ES-I3 (cell line): ENCODE data around the gene SPARCL1.

Experiments used
- H3K36me3 ChIP-seq: 2 replicates; pipeline ENCODE4 v1.6.1; 2013; ENCODE audit warnings: mild to moderate bottlenecking, low read length, control low read depth, moderate library complexity; ENCODE audit not compliant: insufficient read depth
- H3K4me1 ChIP-seq: 2 replicates; pipeline ENCODE4 v1.6.1; 2013; ENCODE audit warnings: mild to moderate bottlenecking, control low read depth, low read length; ENCODE audit not compliant: insufficient read depth
- H3K9ac ChIP-seq: 2 replicates; pipeline ENCODE4 v1.6.1; 2013; ENCODE audit warnings: low read depth, mild to moderate bottlenecking, low read length, moderate library complexity
- H3K9me3 ChIP-seq: 2 replicates; pipeline ENCODE4 v1.6.1; 2013; ENCODE audit warnings: mild to moderate bottlenecking, low read length, moderate library complexity; ENCODE audit not compliant: control insufficient read depth, insufficient read depth

Gene SPARCL1

DNA sequence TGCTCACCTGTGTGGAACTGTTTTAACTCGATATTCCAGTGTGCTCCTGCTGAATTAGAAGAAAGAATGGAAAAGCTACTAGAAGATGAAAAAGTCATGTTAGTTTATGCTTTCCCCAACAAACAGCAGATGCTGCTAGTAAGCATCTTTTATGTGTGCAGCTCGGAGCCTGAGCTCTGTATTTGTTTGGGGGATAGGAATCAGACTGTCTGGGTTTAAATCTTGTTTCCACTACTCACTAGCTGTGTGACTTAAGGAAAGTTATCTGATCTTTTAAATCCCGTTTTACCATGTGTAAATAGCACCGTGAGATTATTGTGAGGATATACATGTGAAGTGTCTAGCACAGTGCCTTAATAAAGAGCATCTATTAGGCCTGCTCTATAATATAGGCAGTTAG, 24.0 kb upstream of the SPARCL1 start:
- Histone ChIP-seq H3K4me1 (peaks cover 10% of the 10 kb centered on the region; the same call in 1 of the 2 replicates), H3K9me3 (no peaks in the 10 kb centered on the region), H3K9ac (no peak overlapping the region), H3K36me3 (no peaks in the 10 kb centered on the region)

DNA sequence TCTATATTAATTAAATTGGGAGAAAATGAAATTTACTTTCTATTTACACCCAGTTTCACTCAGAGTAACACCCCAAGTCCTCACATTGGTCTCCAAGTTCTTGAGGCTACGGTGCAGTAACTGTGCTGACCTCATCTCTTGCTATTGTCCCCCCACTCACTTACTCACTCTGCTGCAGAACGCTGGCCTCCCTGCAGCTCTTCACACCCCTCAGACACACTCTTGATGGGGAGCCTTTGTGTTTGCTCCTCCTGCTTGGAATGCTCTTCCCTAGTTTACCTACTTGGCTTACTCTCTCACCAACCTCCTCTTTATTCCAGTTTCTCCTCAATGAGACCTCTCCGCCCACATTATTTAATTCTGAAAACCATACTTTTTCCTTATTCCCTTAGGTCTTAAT, 22.2 kb upstream of the SPARCL1 start:
- Histone ChIP-seq H3K36me3 (no peaks in the 10 kb centered on the region), H3K9me3 (no peaks in the 10 kb centered on the region), H3K4me1 (peaks cover 10% of the 10 kb centered on the region; the same call in 1 of the 2 replicates), H3K9ac (no peak overlapping the region)

DNA sequence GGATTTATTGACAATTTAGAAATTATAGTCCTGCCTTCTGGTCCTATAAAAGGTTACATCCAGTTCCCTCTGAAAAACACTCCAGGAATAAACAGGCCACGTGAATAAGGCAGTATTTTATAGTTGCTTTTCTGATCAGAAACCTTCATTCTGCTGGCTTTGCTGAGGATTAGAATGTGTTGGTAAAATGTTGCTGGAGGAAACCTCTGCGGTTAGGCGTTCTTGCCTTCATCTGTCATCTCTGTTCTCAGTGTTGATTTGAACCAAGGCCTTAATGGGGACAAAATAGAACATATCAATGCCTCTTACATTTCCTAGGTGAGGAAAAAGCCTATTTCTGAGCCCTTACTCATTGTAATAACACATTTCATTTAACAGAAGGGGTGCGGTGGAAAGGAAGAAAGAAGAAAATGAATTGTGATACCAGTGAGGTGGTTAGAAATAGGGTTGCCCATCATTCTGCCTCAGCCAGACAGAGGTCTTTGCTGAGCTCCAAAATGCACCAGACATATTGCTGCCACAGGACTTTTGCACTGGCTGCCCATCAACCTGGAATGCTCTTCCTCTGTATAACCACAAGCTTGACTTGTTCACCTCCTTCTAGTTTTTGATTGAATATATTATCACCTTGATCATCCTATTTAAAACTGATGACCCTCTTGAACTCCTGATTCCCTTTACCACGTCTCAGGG, 18.0 kb upstream of the SPARCL1 start:
- Histone ChIP-seq H3K4me1 (peaks cover 10% of the 10 kb centered on the region; the same call in 1 of the 2 replicates), H3K36me3 (no peaks in the 10 kb centered on the region), H3K9ac (no peak overlapping the region), H3K9me3 (no peaks in the 10 kb centered on the region)

DNA sequence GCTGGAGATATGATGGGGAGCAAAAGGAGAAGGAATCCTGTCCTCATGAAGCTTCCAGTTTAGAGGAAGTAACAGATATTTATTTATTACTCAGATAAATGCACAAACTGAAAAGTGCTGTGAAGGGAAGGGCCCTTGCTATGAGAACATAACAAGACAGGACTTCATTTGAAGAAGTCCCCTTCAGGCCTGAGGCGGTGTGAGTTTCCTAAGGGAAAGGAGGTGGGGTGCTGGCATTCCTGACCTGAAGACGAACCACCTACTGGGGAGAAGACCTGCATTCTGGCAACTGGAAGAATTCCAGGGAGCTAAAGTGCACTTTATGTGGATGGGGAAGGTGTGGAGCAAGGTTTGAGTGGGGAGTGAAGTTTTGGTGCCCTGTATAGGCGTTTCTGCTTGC, 15.9 kb upstream of the SPARCL1 start:
- Histone ChIP-seq H3K9me3 (no peaks in the 10 kb centered on the region), H3K36me3 (no peaks in the 10 kb centered on the region), H3K4me1 (peaks cover 10% of the 10 kb centered on the region), H3K9ac (no peak overlapping the region)

- Histone ChIP-seq H3K36me3 (no peaks in the 10 kb centered on the region), H3K4me1 (peaks cover 4% of the 10 kb centered on the region), H3K9me3 (no peaks in the 10 kb centered on the region), H3K9ac (no peak overlapping the region)
Observed at GRCh38 chr4:87543835-87544461, 14.8 kb upstream of the SPARCL1 start.

- Histone ChIP-seq H3K9me3 (no peaks in the 10 kb centered on the region), H3K36me3 (no peaks in the 10 kb centered on the region), H3K4me1 (no peaks in the 10 kb centered on the region; the same call in none of the 2 replicates), H3K9ac (no peak overlapping the region)
Observed at GRCh38 chr4:87542734-87543312, 13.6 kb upstream of the SPARCL1 start.

DNA sequence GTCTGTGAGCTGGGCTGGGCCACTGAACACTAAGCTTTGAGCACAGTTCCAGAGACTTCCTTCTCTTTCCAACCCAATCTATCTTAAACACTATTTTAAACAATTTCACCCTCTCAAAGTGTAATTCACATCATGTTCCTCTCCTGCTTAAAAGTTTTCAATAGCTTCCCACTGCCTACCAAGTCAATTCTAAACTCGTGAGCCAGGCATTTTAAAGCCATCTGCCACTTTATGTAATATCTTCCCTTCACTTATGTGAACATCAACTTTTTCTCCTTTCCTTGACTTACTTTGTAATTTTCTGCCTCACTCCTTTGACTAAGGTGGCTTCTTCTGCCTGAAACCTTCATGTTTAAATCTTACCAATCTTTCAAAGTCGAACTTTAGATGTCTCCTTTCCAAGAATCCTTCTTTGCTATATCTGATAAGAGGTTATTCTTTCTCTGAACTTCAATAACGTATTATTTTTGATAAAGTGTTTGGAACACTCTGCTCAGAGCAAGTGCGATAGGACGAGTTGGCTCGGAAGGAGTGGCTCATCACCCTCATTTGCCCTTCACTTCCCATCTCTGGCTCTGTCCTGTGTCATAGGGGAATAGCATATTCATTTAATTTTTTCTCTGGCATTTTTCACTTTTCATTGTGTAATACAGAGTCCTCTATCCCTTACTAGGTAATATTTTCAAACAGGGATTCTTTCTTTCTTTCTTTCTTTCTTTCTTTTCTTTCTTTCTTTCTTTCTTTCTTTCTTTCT, 13.0 kb upstream of the SPARCL1 start:
- Histone ChIP-seq H3K4me1 (no peaks in the 10 kb centered on the region; the same call in none of the 2 replicates), H3K36me3 (no peaks in the 10 kb centered on the region), H3K9me3 (no peaks in the 10 kb centered on the region), H3K9ac (no peak overlapping the region)

DNA sequence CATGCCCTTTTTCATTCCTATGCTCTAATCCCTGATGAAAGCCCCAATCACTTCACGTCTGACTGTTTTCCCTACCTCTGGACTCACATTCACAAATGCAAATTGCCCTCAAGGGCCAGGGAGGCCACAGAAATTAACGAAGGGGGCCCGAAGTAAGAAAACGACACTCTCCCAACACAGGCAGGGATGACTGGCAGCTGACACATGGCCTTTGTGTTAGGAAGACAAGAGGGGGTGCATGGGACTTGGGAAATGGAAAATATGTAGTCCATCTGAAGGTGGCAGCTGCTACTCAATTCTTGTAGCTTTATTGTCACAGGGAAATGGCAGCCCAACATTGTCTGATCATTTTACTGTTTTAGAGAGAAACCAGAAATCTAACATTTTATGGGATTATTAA, 12.3 kb upstream of the SPARCL1 start:
- H3K9me3 ChIP-seq = no peaks in the 10 kb centered on the region
- no peaks in the 10 kb centered on the region; the same call in none of the 2 replicates for H3K4me1 ChIP-seq
- H3K9ac ChIP-seq = no peak overlapping the region
- no peaks in the 10 kb centered on the region for H3K36me3 ChIP-seq

- H3K9ac ChIP-seq = no peak overlapping the region
Observed at GRCh38 chr4:87540146-87541058, 11.2 kb upstream of the SPARCL1 start.

GRCh38 chr4:87532907-87533306, 3.7 kb upstream of the SPARCL1 start:
- Histone ChIP-seq H3K4me1 (peaks cover 11% of the 10 kb centered on the region; the same call in 1 of the 2 replicates), H3K9me3 (no peaks in the 10 kb centered on the region), H3K9ac (no peak overlapping the region), H3K36me3 (no peaks in the 10 kb centered on the region)

More at GRCh38 chr4:87540146-87541058, 11.2 kb upstream of the SPARCL1 start:
- Histone ChIP-seq H3K36me3 (no peaks in the 10 kb centered on the region), H3K9me3 (no peaks in the 10 kb centered on the region), H3K4me1 (no peaks in the 10 kb centered on the region; the same call in none of the 2 replicates)

DNA sequence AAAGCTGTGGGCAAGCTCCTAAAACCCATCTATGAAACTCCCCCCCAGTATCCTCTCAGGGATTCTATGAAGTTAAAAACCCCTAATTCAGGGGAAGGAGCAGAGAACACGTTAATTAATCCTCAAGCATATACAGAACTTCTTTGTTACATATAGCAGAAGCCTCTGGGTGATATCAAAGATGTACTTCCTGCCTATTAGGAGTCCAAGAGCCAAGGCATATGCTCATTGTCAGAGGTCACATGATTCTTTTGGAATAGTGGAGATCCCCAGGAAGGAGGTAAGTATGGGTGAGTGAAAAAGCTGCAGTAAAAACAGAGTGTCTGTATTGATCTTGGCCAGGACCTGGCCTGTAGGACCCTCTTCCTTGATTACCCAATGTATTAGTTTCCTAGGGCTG, 2.9 kb upstream of the SPARCL1 start:
- Histone ChIP-seq H3K9me3 (no peaks in the 10 kb centered on the region), H3K36me3 (no peaks in the 10 kb centered on the region), H3K4me1 (peaks cover 14% of the 10 kb centered on the region; the same call in 1 of the 2 replicates), H3K9ac (no peak overlapping the region)

DNA sequence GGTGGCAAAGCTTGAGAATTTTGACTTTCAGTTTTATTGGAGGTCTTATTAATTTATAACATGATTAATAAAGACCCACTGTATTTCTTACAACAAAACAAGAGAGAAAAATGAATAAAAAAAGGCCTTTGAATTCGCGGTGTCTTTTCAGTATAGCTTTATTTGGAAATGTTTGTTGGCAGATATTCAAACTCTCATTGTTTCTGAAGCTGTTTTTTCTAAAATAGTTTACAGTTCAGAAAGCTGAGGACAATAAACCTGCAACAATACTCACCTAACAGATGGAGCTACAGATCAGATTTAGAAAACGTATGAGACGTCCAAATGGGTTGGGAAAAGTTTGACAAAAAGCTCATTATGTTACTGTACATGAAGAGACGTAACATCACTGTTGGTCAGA, 2.4 kb upstream of the SPARCL1 start:
- Histone ChIP-seq H3K4me1 (peaks cover 14% of the 10 kb centered on the region; the same call in 1 of the 2 replicates), H3K9me3 (no peaks in the 10 kb centered on the region), H3K36me3 (no peaks in the 10 kb centered on the region), H3K9ac (no peak overlapping the region)

DNA sequence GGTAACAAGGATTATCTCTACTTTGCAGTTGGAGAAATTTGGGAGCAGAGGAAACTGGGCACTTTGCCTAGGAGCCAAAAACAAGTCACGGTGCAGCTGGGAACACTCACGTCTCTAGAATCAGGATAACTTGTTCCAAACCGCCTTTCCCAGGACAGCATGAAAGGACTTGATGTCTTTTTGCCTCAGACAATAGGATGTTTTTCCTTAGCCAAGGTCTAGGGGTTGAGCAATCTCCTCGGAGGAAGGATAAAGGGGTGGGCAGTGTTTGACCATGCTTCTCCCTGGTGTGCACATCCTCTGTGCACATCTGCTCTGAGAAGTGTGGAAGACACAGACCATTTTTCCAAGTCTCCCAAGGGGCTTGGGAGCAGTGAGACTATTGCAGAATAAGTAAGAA, 1.7 kb upstream of the SPARCL1 start:
- H3K36me3 ChIP-seq = no peaks in the 10 kb centered on the region
- no peak overlapping the region for H3K9ac ChIP-seq
- H3K9me3 ChIP-seq = no peaks in the 10 kb centered on the region
- peaks cover 17% of the 10 kb centered on the region; the same call in 1 of the 2 replicates for H3K4me1 ChIP-seq
